Testis (tissue), 2 donors: ENCODE measurements around the gene AGAP1.

Experiments used
- POLR2A ChIP-seq: fragments of 450-650 bp; IDR thresholded peaks from one replicate; pipeline ENCODE4 v1.6.1; 2017; ENCODE audit warnings: antibody characterized with exemption, mild to moderate bottlenecking, moderate library complexity
- TF ChIP-seq, protein P1 (sequence below), 3 experiments: fragments of 450-650 bp in 2 of 3; fragments of 200-600 bp in 1 of 3; sonication (generic) in 1 of 3; IDR thresholded peaks; one replicate each; pipeline ENCODE4 v1.5.1; 2016 to 2019; ENCODE audit warnings: antibody characterized with exemption in 3 of 3, mild to moderate bottlenecking in 2 of 3, moderate library complexity in 1 of 3

DNA sequence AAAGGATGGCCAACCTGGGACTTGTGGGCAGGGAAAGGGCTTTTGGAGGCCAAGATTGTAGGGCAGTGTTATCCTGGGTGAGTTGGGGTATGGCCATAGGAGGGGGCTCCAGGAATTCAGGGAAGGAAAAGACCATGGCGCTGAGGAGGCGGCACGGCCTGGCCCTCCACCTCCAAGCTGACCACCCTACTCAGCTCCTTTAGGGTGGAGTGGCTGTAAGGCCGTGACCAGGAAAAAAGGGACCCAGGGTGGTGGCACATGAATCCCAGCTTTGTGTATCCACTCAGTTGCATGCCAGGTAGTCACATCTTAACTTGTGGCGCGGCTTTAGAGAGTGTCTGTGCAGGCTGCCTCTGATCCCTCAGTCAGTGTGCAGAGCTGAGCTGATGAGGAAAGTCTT, 168.1 kb downstream of the AGAP1 start:
- TF ChIP-seq, protein P1, sequence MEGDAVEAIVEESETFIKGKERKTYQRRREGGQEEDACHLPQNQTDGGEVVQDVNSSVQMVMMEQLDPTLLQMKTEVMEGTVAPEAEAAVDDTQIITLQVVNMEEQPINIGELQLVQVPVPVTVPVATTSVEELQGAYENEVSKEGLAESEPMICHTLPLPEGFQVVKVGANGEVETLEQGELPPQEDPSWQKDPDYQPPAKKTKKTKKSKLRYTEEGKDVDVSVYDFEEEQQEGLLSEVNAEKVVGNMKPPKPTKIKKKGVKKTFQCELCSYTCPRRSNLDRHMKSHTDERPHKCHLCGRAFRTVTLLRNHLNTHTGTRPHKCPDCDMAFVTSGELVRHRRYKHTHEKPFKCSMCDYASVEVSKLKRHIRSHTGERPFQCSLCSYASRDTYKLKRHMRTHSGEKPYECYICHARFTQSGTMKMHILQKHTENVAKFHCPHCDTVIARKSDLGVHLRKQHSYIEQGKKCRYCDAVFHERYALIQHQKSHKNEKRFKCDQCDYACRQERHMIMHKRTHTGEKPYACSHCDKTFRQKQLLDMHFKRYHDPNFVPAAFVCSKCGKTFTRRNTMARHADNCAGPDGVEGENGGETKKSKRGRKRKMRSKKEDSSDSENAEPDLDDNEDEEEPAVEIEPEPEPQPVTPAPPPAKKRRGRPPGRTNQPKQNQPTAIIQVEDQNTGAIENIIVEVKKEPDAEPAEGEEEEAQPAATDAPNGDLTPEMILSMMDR (IDR thresholded peaks at IDR 0.05): no peak
- TF ChIP-seq POLR2A: no peak
